ENCODE data around the gene GPR68.
"Not testable (repeated sequence)": the region's sequence is repeated elsewhere in the genome, so short reads cannot be mapped to it uniquely, and the experiment has no call there.

Gene GPR68

DNA sequence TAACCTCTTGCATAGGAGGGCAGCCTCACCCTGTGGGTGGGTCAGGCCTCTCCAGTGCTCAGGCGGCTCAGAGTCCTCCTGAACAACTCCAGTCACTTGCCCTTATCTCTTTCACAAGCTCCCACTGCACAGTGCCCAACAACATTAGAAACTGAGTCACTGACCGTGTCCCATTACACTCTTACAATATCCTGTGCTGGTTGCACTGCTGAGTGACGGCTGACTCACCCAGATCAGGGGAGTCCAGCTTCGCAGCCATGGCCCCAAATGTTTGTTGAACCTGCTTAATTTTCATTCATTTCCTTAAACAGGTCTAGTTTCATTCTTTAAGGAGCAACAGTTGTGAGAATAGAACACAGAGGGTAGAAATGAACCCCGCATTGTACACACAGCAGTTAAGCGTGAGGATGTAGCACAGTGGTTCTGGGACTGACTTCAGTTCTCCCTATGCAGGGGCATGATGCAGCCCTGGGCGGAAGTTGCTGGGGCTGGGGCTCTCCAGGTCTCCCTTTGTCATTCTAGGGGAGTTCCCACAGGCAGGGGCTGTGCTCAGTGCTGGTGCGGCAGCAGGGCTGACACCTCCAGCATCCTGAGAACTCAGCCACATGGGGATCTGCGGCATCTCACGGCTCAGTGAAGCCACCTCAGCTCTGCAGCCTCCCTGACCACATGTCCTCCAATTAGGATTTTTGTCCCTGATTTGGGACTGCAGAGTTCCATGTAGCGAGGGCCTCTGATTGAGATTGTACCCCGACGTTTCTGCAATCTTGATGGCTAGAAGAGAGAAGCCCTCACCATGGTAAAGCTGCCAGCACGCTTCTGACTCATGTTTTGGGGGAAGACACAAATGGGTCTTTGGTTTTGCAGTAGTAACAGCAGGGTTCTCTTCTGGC, 16.1 kb downstream of the GPR68 start:
- DNase-seq (ENCODE audit: low read depth): peak; percentile 52

DNA sequence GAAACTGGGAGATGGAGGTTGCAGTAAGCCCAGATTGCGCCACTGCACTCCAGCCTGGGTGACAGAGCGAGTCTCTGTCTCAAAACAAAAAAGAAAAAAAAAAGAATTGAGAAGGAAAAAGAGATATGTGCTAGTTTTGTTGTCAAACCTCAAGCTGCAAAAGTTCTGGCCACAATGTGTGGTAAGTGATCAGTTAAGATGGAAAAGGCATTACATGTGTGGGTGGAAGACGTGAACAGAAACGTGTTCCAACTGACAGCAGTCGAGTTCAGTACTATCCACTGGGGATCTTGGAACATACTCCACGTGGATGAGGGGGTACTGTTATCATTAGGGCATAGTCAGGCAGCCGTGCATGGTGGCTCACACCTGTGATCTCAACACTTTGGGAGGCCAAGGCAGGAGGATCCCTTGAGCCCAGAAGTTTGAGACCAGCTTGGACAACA, 17.3 kb downstream of the GPR68 start:
- DNase-seq (ENCODE audit: low read depth): no peak

DNA sequence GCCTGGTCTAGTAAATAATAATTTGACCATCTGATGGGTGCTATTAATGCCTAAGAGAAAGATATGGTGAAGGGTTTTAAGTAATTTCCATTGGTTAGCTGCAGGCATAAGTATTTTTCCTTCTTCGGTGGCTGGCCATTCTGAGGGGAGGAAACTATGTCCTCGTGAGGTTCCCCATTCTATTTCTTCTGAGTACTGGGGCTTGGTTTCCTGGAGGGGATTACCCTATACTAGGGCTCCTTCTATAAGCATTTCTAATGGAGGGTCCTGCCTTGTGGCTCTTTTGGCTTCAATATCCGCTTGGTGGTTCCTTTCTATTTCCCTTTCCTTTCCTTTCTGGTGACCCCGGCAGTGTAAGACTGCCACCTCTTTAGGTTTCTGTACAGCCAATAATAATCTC, 18.1 kb downstream of the GPR68 start:
- DNase-seq (ENCODE audit: low read depth): not testable (repeated sequence)

DNA sequence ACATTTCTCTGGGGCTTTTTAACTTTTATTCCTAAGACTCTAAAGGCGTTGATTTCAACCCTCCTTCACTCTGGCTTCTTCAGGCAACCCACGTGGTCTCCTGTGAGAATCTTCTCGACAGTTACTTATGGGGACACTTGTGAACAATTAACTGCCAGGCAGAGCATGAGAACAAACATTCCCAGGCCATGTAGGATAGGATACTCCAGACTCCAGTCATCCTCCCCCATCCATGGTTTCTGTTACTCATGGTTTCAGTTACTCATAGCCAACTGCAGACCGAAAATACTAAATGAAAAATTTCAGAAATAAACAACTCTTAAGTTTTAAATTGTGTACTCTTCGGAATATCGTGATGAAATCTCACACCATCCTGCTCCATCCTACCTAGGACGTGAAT, 19.5 kb downstream of the GPR68 start:
- DNase-seq (ENCODE audit: low read depth): no peak

- no peak for DNase-seq (ENCODE audit: low read depth)
These were observed 21.3 kb downstream of the GPR68 start for GRCh38 chr14:91223028-91223783.

DNA sequence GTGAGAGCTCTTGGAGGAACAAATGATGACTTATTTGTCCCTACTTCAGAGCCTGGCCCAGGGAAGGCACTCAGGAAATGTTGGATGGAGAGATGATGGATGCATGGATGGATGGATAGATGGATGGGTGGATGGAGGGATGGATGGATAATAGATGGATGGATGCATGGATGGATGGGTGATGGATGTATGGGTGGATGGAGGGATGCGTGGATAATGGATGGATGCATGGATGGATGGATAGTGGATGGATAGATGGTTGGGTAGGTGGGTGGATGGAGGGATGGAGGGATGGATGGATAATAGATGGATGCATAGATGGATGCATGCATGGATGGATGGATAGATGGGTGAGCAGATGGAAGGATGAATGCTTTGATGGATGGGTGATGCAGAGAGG, 23.2 kb downstream of the GPR68 start:
- DNase-seq (ENCODE audit: low read depth): no peak

GRCh38 chr14:91220581-91221000, 23.9 kb downstream of the GPR68 start:
- no peak for DNase-seq (ENCODE audit: low read depth)

DNA sequence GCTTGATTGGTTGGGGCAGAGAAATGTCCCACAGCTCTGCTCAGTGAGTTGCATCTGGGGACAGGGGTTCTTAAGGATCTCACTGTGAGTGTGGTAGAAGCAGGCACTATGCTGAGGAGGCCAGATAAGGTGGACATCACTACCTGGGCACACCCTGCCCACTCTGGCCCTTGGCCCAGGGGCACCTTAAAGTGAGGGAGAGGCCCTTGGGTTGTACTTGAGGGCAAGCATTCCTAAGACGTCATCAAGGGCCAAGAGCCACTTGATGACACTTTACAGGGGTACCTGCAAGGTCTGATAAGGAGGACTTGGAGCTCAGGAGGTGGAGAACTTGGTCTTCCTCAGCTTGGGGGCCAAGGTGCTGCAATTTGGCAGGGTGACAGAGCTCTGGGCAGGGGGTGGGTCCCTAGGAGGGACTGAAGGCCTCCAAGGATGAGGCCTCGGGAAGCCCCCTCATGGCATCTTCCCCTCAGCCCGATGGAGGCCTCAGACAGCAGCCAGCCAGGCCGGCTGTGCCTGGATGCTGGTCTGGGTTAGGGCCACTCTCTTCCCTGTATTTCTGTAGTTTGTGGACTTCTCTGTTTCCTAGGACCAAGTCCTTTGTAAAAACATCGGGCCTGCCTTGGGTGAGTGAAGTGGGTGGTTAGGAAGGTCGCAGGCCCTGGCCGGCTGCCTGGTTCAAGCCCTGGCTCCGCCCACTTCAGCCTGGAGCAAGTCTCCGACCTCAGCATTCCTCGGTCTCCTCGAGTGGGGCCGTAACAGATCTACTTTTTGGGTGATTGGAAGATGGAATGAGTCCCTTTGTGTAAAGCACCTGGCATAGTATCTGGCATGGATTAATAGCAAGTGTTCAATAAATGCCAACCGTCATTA, 24.8 kb downstream of the GPR68 start:
- no peak for DNase-seq (ENCODE audit: low read depth)

DNA sequence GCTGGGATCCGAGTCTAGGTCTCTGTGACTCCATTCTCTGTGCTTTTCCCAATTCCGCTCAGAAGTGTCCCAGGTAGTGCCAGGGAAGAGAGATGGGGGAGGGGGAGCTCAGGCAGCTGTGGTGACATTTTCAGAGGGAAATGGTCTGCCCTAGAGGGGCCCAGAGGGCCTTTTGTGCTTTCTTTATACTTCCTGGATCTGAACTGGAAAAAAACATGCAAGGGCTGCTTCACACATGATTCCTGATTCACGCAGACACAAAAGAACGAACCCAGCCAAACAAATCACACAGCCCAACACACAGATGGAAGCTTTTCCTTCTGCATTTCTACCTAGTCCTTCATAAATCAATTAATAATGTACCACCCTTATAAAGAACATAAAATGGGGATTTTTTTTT, 26.5 kb downstream of the GPR68 start:
- no peak for DNase-seq (ENCODE audit: low read depth)

DNA sequence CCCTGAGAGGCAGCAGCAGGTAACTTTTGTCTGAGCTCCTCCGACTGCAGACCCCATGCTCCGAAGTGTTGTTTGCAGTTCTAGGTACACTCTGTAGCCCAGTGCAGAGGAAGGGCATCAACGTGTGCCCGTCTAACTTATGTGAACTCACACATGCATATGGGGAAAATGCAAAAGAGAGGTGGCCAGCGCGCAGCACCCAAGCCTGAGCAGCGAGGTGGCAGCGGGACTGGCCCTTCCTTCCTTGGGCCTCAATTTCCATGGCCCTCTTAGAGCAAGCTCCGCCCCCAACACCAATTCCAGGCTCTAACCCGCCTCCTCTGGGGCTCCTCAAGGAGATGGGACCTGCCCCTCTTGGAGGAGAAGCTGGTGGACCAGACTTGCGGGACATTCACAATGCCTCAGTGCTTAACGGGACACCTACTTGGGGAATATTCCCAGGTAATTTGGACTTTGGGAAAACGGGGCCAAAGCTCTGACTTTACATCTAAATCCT, 27.7 kb downstream of the GPR68 start:
- DNase-seq (ENCODE audit: low read depth): no peak

GRCh38 chr14:91215381-91215780, 29.1 kb downstream of the GPR68 start:
- no peak for DNase-seq (ENCODE audit: low read depth)

- DNase-seq (ENCODE audit: low read depth): no peak
These were observed 30.2 kb downstream of the GPR68 start for GRCh38 chr14:91214306-91214705.

DNA sequence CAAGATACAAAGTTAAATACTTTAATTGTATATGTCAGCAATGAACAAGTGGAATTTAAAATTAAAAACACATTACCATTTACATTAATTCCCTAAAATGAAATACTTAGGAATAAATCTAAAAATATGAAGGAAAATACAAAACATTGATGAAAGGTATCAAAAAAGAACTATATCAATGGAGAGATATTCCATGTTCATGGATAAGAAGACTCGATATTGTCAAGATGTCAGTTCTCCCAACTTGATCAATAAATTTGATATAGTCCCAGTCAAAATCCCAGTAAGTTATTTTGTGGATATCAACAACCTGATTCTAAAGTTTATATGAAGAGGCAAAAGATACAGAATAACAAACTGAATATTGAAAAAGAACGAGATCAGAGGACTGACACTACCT, 33.5 kb downstream of the GPR68 start:
- DNase-seq (ENCODE audit: low read depth): no peak

- no peak for DNase-seq (ENCODE audit: low read depth)
These were observed 37.5 kb downstream of the GPR68 start for GRCh38 chr14:91207008-91207407.

- no peak for DNase-seq (ENCODE audit: low read depth)
These were observed 39.0 kb downstream of the GPR68 start for GRCh38 chr14:91205459-91205858.

DNA sequence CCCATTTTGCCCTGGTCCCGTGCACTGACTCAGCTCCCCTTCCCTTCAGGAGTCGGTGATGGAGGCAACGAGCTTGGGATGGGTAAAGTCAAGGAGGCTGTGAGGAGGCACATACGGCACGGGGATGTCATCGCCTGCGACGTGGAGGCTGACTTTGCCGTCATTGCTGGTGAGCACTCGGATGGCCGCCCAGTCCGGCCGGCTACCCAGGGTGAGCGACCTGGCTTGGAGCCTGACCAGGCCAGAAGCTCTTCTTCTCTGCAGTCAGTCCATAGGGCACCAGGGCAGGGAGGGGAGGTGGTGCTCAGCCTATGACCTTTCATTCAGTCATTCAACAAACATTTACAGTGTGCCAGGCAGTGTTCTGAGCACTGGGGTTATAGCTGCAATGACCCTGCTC, 39.8 kb downstream of the GPR68 start:
- no peak for DNase-seq (ENCODE audit: low read depth)

DNA sequence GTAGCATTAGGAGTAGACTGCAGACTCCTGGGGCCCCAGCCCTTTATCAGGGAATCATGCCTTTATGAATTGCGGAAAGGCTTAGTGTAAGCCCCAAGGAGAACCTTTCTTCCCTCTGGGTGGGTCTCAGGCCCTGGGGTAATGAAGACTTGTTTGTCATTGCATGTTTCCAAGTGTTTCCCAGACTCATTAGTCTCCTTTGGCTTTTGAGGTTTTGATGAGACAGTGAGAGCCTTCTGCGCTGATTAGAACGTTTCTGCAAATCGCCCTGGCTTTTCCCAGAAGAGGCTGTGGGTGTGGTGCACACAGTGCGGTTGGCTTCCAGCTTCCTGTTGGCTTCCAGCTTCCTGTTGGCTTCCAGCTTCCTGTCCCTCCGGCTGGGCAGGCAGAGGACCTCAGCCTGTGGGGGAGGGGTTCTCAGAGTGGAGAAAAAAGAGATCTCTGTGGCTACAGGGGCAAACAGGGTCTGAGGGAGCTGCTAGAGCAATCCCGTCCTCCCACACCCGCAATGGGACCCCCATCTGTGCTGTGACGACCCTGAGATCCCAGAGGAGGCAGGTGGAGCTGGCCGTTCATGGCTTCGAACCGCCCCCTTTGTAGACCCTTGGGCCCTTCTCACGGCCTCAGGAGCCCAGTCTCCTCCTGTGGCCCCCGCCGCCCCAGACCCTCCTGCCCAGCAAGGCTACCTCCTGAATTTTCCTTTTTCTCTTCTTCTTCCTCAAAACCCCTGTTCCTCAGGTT, 42.1 kb downstream of the GPR68 start:
- no peak for DNase-seq (ENCODE audit: low read depth)

GRCh38 chr14:91200802-91201201, 43.7 kb downstream of the GPR68 start:
- DNase-seq (ENCODE audit: low read depth): not testable (repeated sequence)

DNA sequence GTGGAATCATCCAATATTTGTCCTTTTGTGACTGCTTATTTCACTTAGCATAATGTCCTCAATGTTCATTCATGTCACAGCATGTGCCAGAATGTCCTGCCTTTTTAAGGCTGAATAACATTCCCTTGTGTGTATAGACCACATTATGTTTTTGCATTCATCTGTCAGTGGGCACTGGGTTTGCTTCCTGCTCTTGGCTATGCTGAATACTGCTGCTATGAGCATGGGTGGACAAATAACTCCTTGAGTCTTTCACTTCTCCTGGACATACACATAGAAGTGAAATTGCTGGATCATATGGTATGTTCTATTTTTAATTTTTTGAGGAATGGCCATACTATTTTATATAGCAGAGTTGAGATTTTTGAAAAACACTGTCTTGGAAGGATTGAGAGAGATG, 46.9 kb downstream of the GPR68 start:
- DNase-seq (ENCODE audit: low read depth): no peak

DNA sequence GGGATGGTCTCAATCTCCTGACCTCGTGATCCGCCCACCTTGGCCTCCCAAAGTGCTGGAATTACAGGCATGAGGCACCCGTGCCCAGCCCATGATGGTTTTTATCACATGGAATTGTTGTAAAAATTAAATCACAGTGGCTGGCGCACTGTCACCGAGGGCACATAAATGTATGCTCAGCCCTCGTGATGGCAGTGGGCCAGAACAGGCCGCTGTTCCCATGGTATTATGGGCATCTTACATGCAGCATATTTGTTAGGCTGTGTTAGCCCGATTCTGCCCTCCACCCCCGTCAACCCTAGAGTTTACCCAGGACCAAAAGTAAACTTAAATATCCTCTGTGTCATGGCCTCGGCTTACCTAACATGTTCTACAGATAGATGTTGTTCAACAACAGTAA, 48.6 kb downstream of the GPR68 start:
- DNase-seq (ENCODE audit: low read depth): no peak

DNA sequence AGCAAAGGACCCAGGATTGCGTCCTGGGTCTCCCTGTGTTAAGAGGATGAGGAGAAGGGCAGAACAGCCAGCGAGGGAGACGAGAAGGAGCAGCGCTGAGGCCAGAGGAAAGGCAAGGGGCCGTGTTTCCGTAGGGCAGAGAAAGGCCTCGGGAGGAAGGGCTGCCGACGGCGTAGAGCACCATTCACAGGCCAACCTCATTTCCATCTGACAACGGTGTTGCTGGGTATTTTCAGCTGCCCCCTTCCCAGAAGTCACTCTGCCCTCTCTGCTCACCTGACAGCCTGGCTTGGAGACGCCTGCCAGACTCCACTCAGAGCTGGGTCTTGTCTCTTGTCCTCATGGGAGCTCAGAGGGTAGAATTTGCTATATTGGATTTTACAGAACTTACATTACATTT, 51.4 kb downstream of the GPR68 start:
- no peak for DNase-seq (ENCODE audit: low read depth)
